ENCODE measurements around the gene SBNO2.

The SBNO2 gene

GRCh38 chr19:1143828-1144399 lies 30.2 kb downstream of the SBNO2 start:
- DNase-seq (ENCODE audit: low read depth, low spot score) = no peak

GRCh38 chr19:1141944-1142343 lies 32.1 kb downstream of the SBNO2 start:
- no peaks in the 10 kb centered on the region for H3K27me3 ChIP-seq (ENCODE audit: control insufficient read depth, insufficient read depth, low read length)
- H3K9me3 ChIP-seq (ENCODE audit: control insufficient read depth, insufficient read depth, low read length) = no peaks in the 10 kb centered on the region
- 83% methylated on average over 1 of the region's 5 CpGs for WGBS (ENCODE audit: insufficient coverage, insufficient read length)
- H3K27ac ChIP-seq (ENCODE audit: low read length) = no peak overlapping the region
- H3K36me3 ChIP-seq (ENCODE audit: control insufficient read depth, insufficient read depth, low read length) = peaks cover 4% of the 10 kb centered on the region
- H3K4me1 ChIP-seq (ENCODE audit: control insufficient read depth, insufficient read depth, low read length) = peaks cover 2% of the 10 kb centered on the region; the same call in 1 of the 2 replicates
- H3K4me3 ChIP-seq (ENCODE audit: low read length) = no peak overlapping the region
- no peak for DNase-seq (ENCODE audit: low read depth, low spot score)

More at GRCh38 chr19:1143828-1144399, 30.2 kb downstream of the SBNO2 start:
- Histone ChIP-seq H3K9me3 (ENCODE audit: control insufficient read depth, insufficient read depth, low read length) (no peaks in the 10 kb centered on the region), H3K4me1 (ENCODE audit: control insufficient read depth, insufficient read depth, low read length) (peaks cover 4% of the 10 kb centered on the region; the same call in 1 of the 2 replicates), H3K36me3 (ENCODE audit: control insufficient read depth, insufficient read depth, low read length) (peaks cover 4% of the 10 kb centered on the region), H3K4me3 (ENCODE audit: low read length) (no peak overlapping the region), H3K27me3 (ENCODE audit: control insufficient read depth, insufficient read depth, low read length) (no peaks in the 10 kb centered on the region), H3K27ac (ENCODE audit: low read length) (no peak overlapping the region)
- no CpG with 5 or more reads among the region's 33 CpGs for WGBS (ENCODE audit: insufficient coverage, insufficient read length)

GRCh38 chr19:1140272-1141027 lies 33.6 kb downstream of the SBNO2 start:
- Histone ChIP-seq H3K4me3 (ENCODE audit: low read length) (no peak overlapping the region), H3K4me1 (ENCODE audit: control insufficient read depth, insufficient read depth, low read length) (no peaks in the 10 kb centered on the region; the same call in 1 of the 2 replicates), H3K27me3 (ENCODE audit: control insufficient read depth, insufficient read depth, low read length) (no peaks in the 10 kb centered on the region), H3K27ac (ENCODE audit: low read length) (no peak overlapping the region), H3K9me3 (ENCODE audit: control insufficient read depth, insufficient read depth, low read length) (no peaks in the 10 kb centered on the region), H3K36me3 (ENCODE audit: control insufficient read depth, insufficient read depth, low read length) (peaks cover 4% of the 10 kb centered on the region)
- no peak for DNase-seq (ENCODE audit: low read depth, low spot score)
- no CpG with 5 or more reads among the region's 39 CpGs for WGBS (ENCODE audit: insufficient coverage, insufficient read length)

GRCh38 chr19:1139126-1139525 lies 34.9 kb downstream of the SBNO2 start:
- peaks cover 4% of the 10 kb centered on the region for H3K36me3 ChIP-seq (ENCODE audit: control insufficient read depth, insufficient read depth, low read length)
- no peak overlapping the region for H3K4me3 ChIP-seq (ENCODE audit: low read length)
- H3K4me1 ChIP-seq (ENCODE audit: control insufficient read depth, insufficient read depth, low read length) = no peaks in the 10 kb centered on the region; the same call in 1 of the 2 replicates
- no peak for DNase-seq (ENCODE audit: low read depth, low spot score)
- H3K9me3 ChIP-seq (ENCODE audit: control insufficient read depth, insufficient read depth, low read length) = no peaks in the 10 kb centered on the region
- H3K27me3 ChIP-seq (ENCODE audit: control insufficient read depth, insufficient read depth, low read length) = no peaks in the 10 kb centered on the region
- WGBS (ENCODE audit: insufficient coverage, insufficient read length) = no CpG with 5 or more reads among the region's 15 CpGs
- no peak overlapping the region for H3K27ac ChIP-seq (ENCODE audit: low read length)

- H3K27me3 ChIP-seq (ENCODE audit: control insufficient read depth, insufficient read depth, low read length) = no peaks in the 10 kb centered on the region
- no peaks in the 10 kb centered on the region; the same call in 1 of the 2 replicates for H3K4me1 ChIP-seq (ENCODE audit: control insufficient read depth, insufficient read depth, low read length)
- no peaks in the 10 kb centered on the region for H3K9me3 ChIP-seq (ENCODE audit: control insufficient read depth, insufficient read depth, low read length)
- H3K4me3 ChIP-seq (ENCODE audit: low read length) = no peak overlapping the region
- DNase-seq (ENCODE audit: low read depth, low spot score) = no peak
- H3K36me3 ChIP-seq (ENCODE audit: control insufficient read depth, insufficient read depth, low read length) = peaks cover 4% of the 10 kb centered on the region
- H3K27ac ChIP-seq (ENCODE audit: low read length) = no peak overlapping the region
- no CpG with 5 or more reads among the region's 11 CpGs for WGBS (ENCODE audit: insufficient coverage, insufficient read length)
These were observed 35.9 kb downstream of the SBNO2 start for GRCh38 chr19:1138121-1138520.

GRCh38 chr19:1136621-1137317 lies 37.3 kb downstream of the SBNO2 start:
- H3K36me3 ChIP-seq (ENCODE audit: control insufficient read depth, insufficient read depth, low read length) = no peaks in the 10 kb centered on the region; the same call in 1 of the 2 replicates
- peaks cover 6% of the 10 kb centered on the region for H3K4me1 ChIP-seq (ENCODE audit: control insufficient read depth, insufficient read depth, low read length)
- no CpG with 5 or more reads among the region's 25 CpGs for WGBS (ENCODE audit: insufficient coverage, insufficient read length)
- DNase-seq (ENCODE audit: low read depth, low spot score) = no peak
- H3K27ac ChIP-seq (ENCODE audit: low read length) = no peak overlapping the region
- no peaks in the 10 kb centered on the region for H3K9me3 ChIP-seq (ENCODE audit: control insufficient read depth, insufficient read depth, low read length)
- H3K27me3 ChIP-seq (ENCODE audit: control insufficient read depth, insufficient read depth, low read length) = no peaks in the 10 kb centered on the region
- H3K4me3 ChIP-seq (ENCODE audit: low read length) = no peak overlapping the region

GRCh38 chr19:1136201-1136600 lies 37.9 kb downstream of the SBNO2 start:
- Histone ChIP-seq H3K4me3 (ENCODE audit: low read length) (no peak overlapping the region), H3K27ac (ENCODE audit: low read length) (no peak overlapping the region), H3K36me3 (ENCODE audit: control insufficient read depth, insufficient read depth, low read length) (no peaks in the 10 kb centered on the region; the same call in 1 of the 2 replicates), H3K4me1 (ENCODE audit: control insufficient read depth, insufficient read depth, low read length) (peaks cover 6% of the 10 kb centered on the region), H3K27me3 (ENCODE audit: control insufficient read depth, insufficient read depth, low read length) (no peaks in the 10 kb centered on the region), H3K9me3 (ENCODE audit: control insufficient read depth, insufficient read depth, low read length) (no peaks in the 10 kb centered on the region)
- WGBS (ENCODE audit: insufficient coverage, insufficient read length) = no CpG with 5 or more reads among the region's 12 CpGs
- DNase-seq (ENCODE audit: low read depth, low spot score) = no peak

- Histone ChIP-seq H3K27me3 (ENCODE audit: control insufficient read depth, insufficient read depth, low read length) (no peaks in the 10 kb centered on the region), H3K4me1 (ENCODE audit: control insufficient read depth, insufficient read depth, low read length) (peaks cover 6% of the 10 kb centered on the region), H3K27ac (ENCODE audit: low read length) (no peak overlapping the region), H3K4me3 (ENCODE audit: low read length) (no peak overlapping the region), H3K9me3 (ENCODE audit: control insufficient read depth, insufficient read depth, low read length) (no peaks in the 10 kb centered on the region), H3K36me3 (ENCODE audit: control insufficient read depth, insufficient read depth, low read length) (no peaks in the 10 kb centered on the region; the same call in 1 of the 2 replicates)
- no peak for DNase-seq (ENCODE audit: low read depth, low spot score)
- no CpG with 5 or more reads among the region's 17 CpGs for WGBS (ENCODE audit: insufficient coverage, insufficient read length)
These were observed 38.6 kb downstream of the SBNO2 start for GRCh38 chr19:1135454-1135853.

GRCh38 chr19:1134431-1134830 lies 39.6 kb downstream of the SBNO2 start:
- H3K36me3 ChIP-seq (ENCODE audit: control insufficient read depth, insufficient read depth, low read length) = no peaks in the 10 kb centered on the region; the same call in 1 of the 2 replicates
- no peak for DNase-seq (ENCODE audit: low read depth, low spot score)
- no peaks in the 10 kb centered on the region for H3K27me3 ChIP-seq (ENCODE audit: control insufficient read depth, insufficient read depth, low read length)
- H3K27ac ChIP-seq (ENCODE audit: low read length) = no peak overlapping the region
- H3K4me3 ChIP-seq (ENCODE audit: low read length) = no peak overlapping the region
- peaks cover 6% of the 10 kb centered on the region for H3K4me1 ChIP-seq (ENCODE audit: control insufficient read depth, insufficient read depth, low read length)
- no peaks in the 10 kb centered on the region for H3K9me3 ChIP-seq (ENCODE audit: control insufficient read depth, insufficient read depth, low read length)
- no CpG with 5 or more reads among the region's 11 CpGs for WGBS (ENCODE audit: insufficient coverage, insufficient read length)

GRCh38 chr19:1133471-1133929 lies 40.6 kb downstream of the SBNO2 start:
- no peak overlapping the region for H3K27ac ChIP-seq (ENCODE audit: low read length)
- H3K36me3 ChIP-seq (ENCODE audit: control insufficient read depth, insufficient read depth, low read length) = no peaks in the 10 kb centered on the region; the same call in 1 of the 2 replicates
- H3K9me3 ChIP-seq (ENCODE audit: control insufficient read depth, insufficient read depth, low read length) = no peaks in the 10 kb centered on the region
- H3K4me1 ChIP-seq (ENCODE audit: control insufficient read depth, insufficient read depth, low read length) = peaks cover 6% of the 10 kb centered on the region
- no peak for DNase-seq (ENCODE audit: low read depth, low spot score)
- WGBS (ENCODE audit: insufficient coverage, insufficient read length) = no CpG with 5 or more reads among the region's 25 CpGs
- no peak overlapping the region for H3K4me3 ChIP-seq (ENCODE audit: low read length)
- no peaks in the 10 kb centered on the region for H3K27me3 ChIP-seq (ENCODE audit: control insufficient read depth, insufficient read depth, low read length)
